Activated CD4-positive, alpha-beta T cell treated with anti-CD3 and anti-CD28 coated beads for 36 hours (primary cell): ENCODE results near the gene GBE1. TPM values are rescaled to one million over a fixed set of nuclear protein-coding genes. Genes with fewer than 3 reads are reported as not detected.

Experiments
- ATAC-seq: fragments of 200-7000 bp; cut with Tn5 transposase; one replicate; pipeline ENCODE4 v1.10.0; 2021; ENCODE audit warnings: mild to moderate bottlenecking, moderate library complexity
- CTCF ChIA-PET: fragments of 350-600 bp; sonication (Branson Sonifier 250); formaldehyde crosslinking; loops from one replicate; lab custom pipeline; 2021; ENCODE audit warnings: antibody characterized with exemption; lab: Charles Lee
- POLR2A ChIA-PET: fragments of 350-600 bp; sonication (Branson Sonifier 250); formaldehyde crosslinking; loops from one replicate; lab custom pipeline; 2021; ENCODE audit warnings: antibody characterized with exemption, inconsistent platforms; lab: Charles Lee
- DNase-seq: peaks from one replicate; pipeline ENCODE4 v3.0.0-alpha.2; 2020
- H3K27ac Mint-ChIP-seq: one replicate; pipeline ENCODE4 v1.8.0; 2021; ENCODE audit warnings: mixed read lengths
- H3K27me3 Mint-ChIP-seq: one replicate; pipeline ENCODE4 v1.8.0; 2021; ENCODE audit warnings: mixed read lengths
- H3K36me3 Mint-ChIP-seq: one replicate; pipeline ENCODE4 v1.8.0; 2021; ENCODE audit warnings: low read depth, mixed read lengths
- H3K4me1 Mint-ChIP-seq: one replicate; pipeline ENCODE4 v1.8.0; 2021; ENCODE audit warnings: mixed read lengths
- H3K4me3 Mint-ChIP-seq: one replicate; pipeline ENCODE4 v1.8.0; 2021; ENCODE audit warnings: mild to moderate bottlenecking, moderate library complexity, mixed read lengths
- H3K9me3 Mint-ChIP-seq: one replicate; pipeline ENCODE4 v1.8.0; 2021; ENCODE audit warnings: low read depth, mixed read lengths
- intact Hi-C, 2 experiments: fragments of 100-400 bp; cut with DNase I in 1 of 2; cut with micrococcal nuclease in 1 of 2; formaldehyde crosslinking; loops; one replicate each; pipeline versions ENCODE4 v1.14.2 to v1.15.1; 2022 to 2024; cut with DNase I, micrococcal nuclease
- total RNA-seq, 2 experiments: library from RNA; stranded (reverse); gene quantifications; one replicate each; pipeline ENCODE4 v1.2.3, GENCODE V29; 2021

GBE1 gene
- total RNA-seq, 2 experiments from 2014 or later, result 40.1 to 59.5 TPM

- Mint-ChIP-seq H3K4me1 (no peaks in the 10 kb centered on the region), H3K4me3 (no peak overlapping the region), H3K9me3 (peaks cover 1% of the 10 kb centered on the region), H3K36me3 (no peaks in the 10 kb centered on the region), H3K27ac (no peak overlapping the region), H3K27me3 (no peaks in the 10 kb centered on the region)
- intact Hi-C loops, result no loop called here
- DNase-seq (no peak), ATAC-seq (no peak)
- CTCF ChIA-PET, result no interaction called here
- POLR2A ChIA-PET, result no interaction called here
Measured at GRCh38 chr3:81440661-81441060, 320.8 kb downstream of the GBE1 start.
